Esophagus squamous epithelium (tissue), 5 donors: Measurements from ENCODE around the gene DLL1. TPM values are rescaled to one million over a fixed set of nuclear protein-coding genes. Genes with fewer than 3 reads are reported as not detected.

Experiments
- DNase-seq: peaks from one replicate; lab custom pipeline; 2025; lab: John Stamatoyannopoulos, UW
- H3K27ac ChIP-seq, 4 donors: fragments of 200-600 bp; sonication (generic); one replicate each; pipeline ENCODE4 v1.5.1; 2016 to 2019; ENCODE audit warnings: mild to moderate bottlenecking in 1 of 4
- H3K27me3 ChIP-seq, 4 donors: fragments of 200-600 bp; sonication (generic); 1 replicate in 3 of 4; 2 replicates in 1 of 4; pipeline versions ENCODE4 v1.5.1 to v1.6.0; 2017 to 2021; ENCODE audit warnings: antibody characterized with exemption in 1 of 4
- H3K36me3 ChIP-seq, 3 donors: fragments of 200-600 bp; sonication (generic); one replicate each; pipeline ENCODE4 v1.5.1; 2016 to 2019
- H3K4me1 ChIP-seq, 3 donors: fragments of 200-600 bp; sonication (generic); one replicate each; pipeline ENCODE4 v1.5.1; 2017 to 2019
- H3K4me3 ChIP-seq, 4 donors: fragments of 200-600 bp; sonication (generic); 1 replicate in 3 of 4; 2 replicates in 1 of 4; pipeline ENCODE4 v1.5.1; 2016 to 2019; ENCODE audit warnings: mild to moderate bottlenecking in 2 of 4, moderate library complexity in 1 of 4
- H3K9me3 ChIP-seq, 3 donors: fragments of 200-600 bp; sonication (generic); one replicate each; pipeline ENCODE4 v1.5.1; 2016 to 2019
- POLR2A ChIP-seq, 4 donors: fragments of 450-650 bp; IDR thresholded peaks; one replicate each; pipeline ENCODE4 v1.6.1; 2017; ENCODE audit warnings: antibody characterized with exemption in 4 of 4, mild to moderate bottlenecking in 4 of 4, moderate library complexity in 3 of 4
- WGBS, 2 donors: methylation state at CpG; one replicate each; pipeline ENCODE4 v1.1.5; 2018; 5-methylcytosine and 5-hydroxymethylcytosine counted together
- intact Hi-C: fragments of 100-400 bp; cut with DNase I; formaldehyde crosslinking; loops from one replicate; pipeline ENCODE4 v1.15.0; 2022
- total RNA-seq, 4 donors: library from RNA; depleted of rRNA; stranded (reverse); fragments of >200 nt; gene quantifications; one replicate each; pipeline ENCODE4 v1.1.0, GENCODE V29; 2016
- TF ChIP-seq, protein P1 (sequence below), 6 experiments: fragments of 450-650 bp in 4 of 6; fragments of 200-600 bp in 2 of 6; sonication (generic) in 2 of 6; IDR thresholded peaks; one replicate each; pipeline ENCODE4 v1.5.1; 2016 to 2019; ENCODE audit warnings: antibody characterized with exemption in 6 of 6, mild to moderate bottlenecking in 4 of 6, moderate library complexity in 4 of 6
- donor health status: DM: yes; HTN: yes; CAD: no.

Gene DLL1
- total RNA-seq, 4 donors from 2014 or later = 8.3 to 37.6 (median 15.1) TPM

DNA sequence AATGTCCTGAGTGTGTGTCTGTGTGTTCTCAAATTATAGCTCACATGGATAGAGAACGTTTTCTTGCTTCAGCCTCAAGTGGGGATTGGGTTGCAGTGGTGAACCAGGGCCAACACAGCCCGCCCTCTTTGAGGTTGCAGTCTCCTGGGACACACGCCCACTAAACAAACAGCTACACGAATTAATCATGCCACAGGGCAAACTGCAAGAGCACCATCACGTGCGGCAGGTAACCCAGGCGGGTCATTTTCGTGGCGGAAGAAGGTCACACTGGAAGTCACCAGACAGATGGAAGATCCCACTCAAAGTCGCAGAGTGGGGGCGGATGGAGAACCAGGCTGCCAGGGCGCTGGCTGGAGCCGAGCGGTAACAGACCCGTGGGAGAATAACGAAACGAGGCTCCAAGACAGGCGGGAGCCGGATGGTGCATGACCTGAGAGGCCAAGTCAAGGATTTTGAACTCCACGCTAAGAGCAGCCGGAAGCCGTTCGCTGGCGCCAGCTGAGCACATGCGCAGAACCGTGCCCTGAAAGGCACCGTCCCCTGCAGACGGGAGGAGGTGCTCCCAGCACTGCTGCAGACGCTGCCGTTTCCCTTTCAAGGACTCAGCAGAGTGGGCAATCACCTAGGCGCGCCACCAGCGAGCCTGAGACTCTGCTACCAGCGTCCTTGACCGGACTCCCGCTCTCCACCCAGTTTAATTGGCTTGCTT lies 10.7 kb downstream of the DLL1 start:
- Histone ChIP-seq H3K36me3 (peaks cover 0 to 38% (median 9%) of the 10 kb centered on the region in 3 donors), H3K9me3 (no peaks in the 10 kb centered on the region), H3K4me3 (peak overlapping the region; percentile 4 to 58 (median 30)), H3K4me1 (peaks cover 14 to 66% (median 33%) of the 10 kb centered on the region in 3 donors), H3K27ac (peak overlapping the region; percentile 3 to 77 (median 69)), H3K27me3 (peaks cover 0 to 12% (median 0%) of the 10 kb centered on the region in 4 donors)
- DNase-seq = no peak
- TF ChIP-seq, protein P1, sequence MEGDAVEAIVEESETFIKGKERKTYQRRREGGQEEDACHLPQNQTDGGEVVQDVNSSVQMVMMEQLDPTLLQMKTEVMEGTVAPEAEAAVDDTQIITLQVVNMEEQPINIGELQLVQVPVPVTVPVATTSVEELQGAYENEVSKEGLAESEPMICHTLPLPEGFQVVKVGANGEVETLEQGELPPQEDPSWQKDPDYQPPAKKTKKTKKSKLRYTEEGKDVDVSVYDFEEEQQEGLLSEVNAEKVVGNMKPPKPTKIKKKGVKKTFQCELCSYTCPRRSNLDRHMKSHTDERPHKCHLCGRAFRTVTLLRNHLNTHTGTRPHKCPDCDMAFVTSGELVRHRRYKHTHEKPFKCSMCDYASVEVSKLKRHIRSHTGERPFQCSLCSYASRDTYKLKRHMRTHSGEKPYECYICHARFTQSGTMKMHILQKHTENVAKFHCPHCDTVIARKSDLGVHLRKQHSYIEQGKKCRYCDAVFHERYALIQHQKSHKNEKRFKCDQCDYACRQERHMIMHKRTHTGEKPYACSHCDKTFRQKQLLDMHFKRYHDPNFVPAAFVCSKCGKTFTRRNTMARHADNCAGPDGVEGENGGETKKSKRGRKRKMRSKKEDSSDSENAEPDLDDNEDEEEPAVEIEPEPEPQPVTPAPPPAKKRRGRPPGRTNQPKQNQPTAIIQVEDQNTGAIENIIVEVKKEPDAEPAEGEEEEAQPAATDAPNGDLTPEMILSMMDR (IDR thresholded peaks at IDR 0.05) = no peak
- no peak for TF ChIP-seq POLR2A (IDR thresholded peaks at IDR 0.05)
- WGBS, 2 donors = 26 to 33% methylated on average over 27 to 34 of the region's 36 CpGs
- intact Hi-C loops = no loop called here

DNA sequence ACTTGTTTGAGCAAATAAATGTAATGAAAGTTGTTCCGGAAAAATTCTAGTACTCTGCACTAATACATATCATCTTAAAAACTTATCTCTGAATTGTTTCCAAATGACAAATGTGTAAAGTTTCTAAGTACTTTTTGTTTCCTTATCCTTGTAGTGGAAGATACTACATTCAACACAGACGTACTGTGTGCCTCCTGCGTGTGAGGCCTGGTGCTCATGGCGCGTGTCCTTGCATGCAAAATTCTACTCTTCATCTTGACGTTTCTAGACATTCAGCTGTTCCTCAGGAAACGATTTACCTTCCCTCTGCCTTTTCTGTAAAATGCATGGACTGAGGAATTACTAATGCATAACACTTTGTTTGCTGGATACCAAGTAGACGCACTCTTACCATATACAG lies 11.5 kb downstream of the DLL1 start:
- peak overlapping the region; percentile 2 to 77 (median 69) for H3K27ac ChIP-seq
- no peak for DNase-seq

DNA sequence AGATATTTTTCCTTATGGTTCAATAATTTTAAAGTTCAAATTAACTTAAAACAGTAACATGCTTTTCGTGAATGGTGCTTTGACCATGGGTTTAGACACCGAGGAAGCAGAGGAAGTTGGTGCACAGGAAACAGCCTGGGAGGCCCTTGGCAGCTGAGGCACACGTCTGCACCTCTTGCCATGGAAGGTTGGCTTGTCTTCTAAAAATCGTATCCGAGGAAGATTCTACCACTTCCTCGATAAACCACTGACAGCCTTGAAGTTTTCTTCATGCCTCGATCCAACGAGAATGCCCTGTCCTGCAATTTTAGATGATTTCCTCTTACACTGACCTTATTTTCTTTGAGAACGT lies 12.2 kb downstream of the DLL1 start:
- Histone ChIP-seq H3K36me3 (peaks cover 0 to 24% (median 8%) of the 10 kb centered on the region in 3 donors), H3K9me3 (no peaks in the 10 kb centered on the region), H3K27me3 (peaks cover 0 to 27% (median 0%) of the 10 kb centered on the region in 4 donors), H3K4me1 (peaks cover 14 to 57% (median 36%) of the 10 kb centered on the region in 3 donors), H3K27ac (no peak overlapping the region), H3K4me3 (no peak overlapping the region)
- TF ChIP-seq POLR2A (IDR thresholded peaks at IDR 0.05) = no peak
- TF ChIP-seq, protein P1 (IDR thresholded peaks at IDR 0.05) = no peak
- no peak for DNase-seq
- WGBS, 2 donors = 54 to 66% methylated on average over 9 of the region's 9 CpGs
- intact Hi-C loops = no loop called here

More for the DNA sequence above, 11.5 kb downstream of the DLL1 start:
- Histone ChIP-seq H3K4me1 (peaks cover 14 to 59% (median 36%) of the 10 kb centered on the region in 3 donors), H3K9me3 (no peaks in the 10 kb centered on the region), H3K27me3 (peaks cover 0 to 19% (median 0%) of the 10 kb centered on the region in 4 donors), H3K4me3 (no peak overlapping the region), H3K36me3 (peaks cover 0 to 31% (median 9%) of the 10 kb centered on the region in 3 donors)
- WGBS, 2 donors = 57 to 73% methylated on average over 8 of the region's 8 CpGs
- intact Hi-C loops = no loop called here
- TF ChIP-seq, protein P1 (IDR thresholded peaks at IDR 0.05) = no peak
- TF ChIP-seq POLR2A (IDR thresholded peaks at IDR 0.05) = no peak

DNA sequence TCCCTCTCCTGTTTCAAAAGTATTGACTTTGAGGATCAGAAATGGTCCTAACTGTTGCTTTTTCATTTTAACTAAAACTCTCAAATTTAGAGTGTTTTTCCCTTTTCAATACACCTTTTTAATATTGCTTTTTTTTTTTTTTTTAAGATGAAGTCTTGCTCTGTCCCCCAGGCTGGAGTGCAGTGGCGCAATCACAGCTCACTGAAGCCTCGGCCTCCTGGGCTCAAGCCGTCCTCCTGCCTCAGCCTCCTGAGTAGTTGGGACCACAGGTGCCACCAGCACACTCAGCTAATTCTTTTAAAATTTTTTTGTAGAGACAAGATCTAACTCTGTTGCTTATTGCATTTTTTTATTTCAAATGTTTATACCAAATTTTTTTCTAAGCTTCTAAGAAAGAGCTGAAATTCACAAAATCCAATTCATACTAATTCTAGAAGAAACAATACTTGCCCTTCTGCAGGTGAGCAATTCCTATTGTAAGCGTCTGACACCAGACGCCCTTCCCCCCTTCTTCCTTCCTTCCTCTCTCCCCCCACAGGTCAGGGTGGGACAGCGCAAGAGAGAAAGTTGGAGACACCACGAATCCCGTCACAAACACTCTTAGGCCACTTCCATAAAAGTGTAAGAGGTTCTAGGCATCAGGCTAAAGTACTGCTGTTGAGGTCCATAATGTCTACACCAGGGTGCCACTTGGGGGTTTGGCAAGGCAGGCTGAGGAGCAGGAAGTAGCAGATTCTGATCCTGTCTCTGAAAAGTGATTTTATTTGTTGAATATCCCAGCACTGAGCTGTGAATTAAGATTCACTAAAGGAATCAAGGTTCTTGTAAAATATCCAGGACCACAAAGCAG lies 12.8 kb downstream of the DLL1 start:
- H3K27me3 ChIP-seq = peaks cover 0 to 33% (median 0%) of the 10 kb centered on the region in 4 donors
- peaks cover 14 to 57% (median 36%) of the 10 kb centered on the region in 3 donors for H3K4me1 ChIP-seq
- TF ChIP-seq, protein P1 (IDR thresholded peaks at IDR 0.05) = no peak
- TF ChIP-seq POLR2A (IDR thresholded peaks at IDR 0.05) = no peak
- H3K9me3 ChIP-seq = no peaks in the 10 kb centered on the region
- DNase-seq = no peak
- intact Hi-C loops = no loop called here
- WGBS, 2 donors = 53 to 74% methylated on average over 8 of the region's 8 CpGs
- peaks cover 0 to 18% (median 2%) of the 10 kb centered on the region in 3 donors for H3K36me3 ChIP-seq
- H3K4me3 ChIP-seq = no peak overlapping the region
- no peak overlapping the region for H3K27ac ChIP-seq
